Effector CD4-positive, alpha-beta T cell (primary cell): ENCODE data around the gene NIT2.
"Not testable (repeated sequence)": the region's sequence is repeated elsewhere in the genome, so short reads cannot be mapped to it uniquely, and the experiment has no call there.

Source experiments
- DNase-seq: peaks from one replicate; pipeline ENCODE4 v3.0.0-alpha.2; 2020

Gene NIT2

DNA sequence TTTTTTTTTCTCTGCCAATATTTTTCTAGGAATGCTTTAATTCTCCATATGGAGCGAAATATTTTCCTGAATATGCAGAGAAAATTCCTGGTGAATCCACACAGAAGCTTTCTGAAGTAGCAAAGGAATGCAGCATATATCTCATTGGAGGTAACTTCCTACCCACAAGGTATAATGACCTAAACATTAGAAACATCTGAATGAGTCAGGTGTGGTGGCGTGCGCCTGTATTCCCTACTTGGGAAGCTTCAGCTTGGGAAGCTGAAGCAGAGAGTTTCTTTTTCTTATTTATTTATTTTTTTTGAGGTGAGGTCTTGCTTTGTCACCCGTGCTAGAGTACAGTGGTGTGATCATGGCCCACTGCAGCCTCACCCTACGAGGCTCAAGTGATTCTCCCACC is 5.2 kb downstream of the NIT2 start:
- DNase-seq = no peak

DNA sequence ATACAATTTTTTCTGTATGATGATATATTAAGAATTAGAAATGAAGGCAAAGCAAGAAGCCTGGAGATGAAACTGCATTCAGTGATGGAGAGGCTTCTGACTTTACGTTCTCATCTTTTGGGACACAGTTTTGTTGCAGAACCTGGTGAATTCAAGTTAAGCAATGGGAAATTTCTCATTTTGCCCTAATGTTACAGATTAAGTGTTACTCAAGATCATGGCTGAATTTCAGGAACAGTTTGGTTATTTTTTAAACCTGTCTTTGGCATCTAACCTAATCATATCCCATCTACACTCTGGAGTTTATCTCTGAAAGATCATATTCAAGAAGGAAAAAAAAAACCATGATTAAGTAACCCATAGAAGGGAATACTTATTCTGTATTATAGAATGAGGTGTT is 6.0 kb downstream of the NIT2 start:
- no peak for DNase-seq

- DNase-seq = no peak
Measured at GRCh38 chr3:100348727-100349126, 14.2 kb downstream of the NIT2 start.

DNA sequence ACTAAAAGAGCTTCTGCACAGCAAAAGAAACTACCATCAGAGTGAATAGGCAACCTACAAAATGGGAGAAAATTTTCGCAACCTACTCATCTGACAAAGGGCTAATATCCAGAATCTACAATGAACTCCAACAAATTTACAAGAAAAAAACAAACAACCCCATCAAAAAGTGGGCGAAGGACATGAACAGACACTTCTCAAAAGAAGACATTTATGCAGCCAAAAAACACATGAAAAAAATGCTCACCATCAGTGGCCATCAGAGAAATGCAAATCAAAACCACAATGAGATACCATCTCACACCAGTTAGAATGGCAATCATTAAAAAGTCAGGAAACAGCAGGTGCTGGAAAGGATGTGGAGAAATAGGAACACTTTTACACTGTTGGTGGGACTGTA is 17.2 kb downstream of the NIT2 start:
- DNase-seq = not testable (repeated sequence)

DNA sequence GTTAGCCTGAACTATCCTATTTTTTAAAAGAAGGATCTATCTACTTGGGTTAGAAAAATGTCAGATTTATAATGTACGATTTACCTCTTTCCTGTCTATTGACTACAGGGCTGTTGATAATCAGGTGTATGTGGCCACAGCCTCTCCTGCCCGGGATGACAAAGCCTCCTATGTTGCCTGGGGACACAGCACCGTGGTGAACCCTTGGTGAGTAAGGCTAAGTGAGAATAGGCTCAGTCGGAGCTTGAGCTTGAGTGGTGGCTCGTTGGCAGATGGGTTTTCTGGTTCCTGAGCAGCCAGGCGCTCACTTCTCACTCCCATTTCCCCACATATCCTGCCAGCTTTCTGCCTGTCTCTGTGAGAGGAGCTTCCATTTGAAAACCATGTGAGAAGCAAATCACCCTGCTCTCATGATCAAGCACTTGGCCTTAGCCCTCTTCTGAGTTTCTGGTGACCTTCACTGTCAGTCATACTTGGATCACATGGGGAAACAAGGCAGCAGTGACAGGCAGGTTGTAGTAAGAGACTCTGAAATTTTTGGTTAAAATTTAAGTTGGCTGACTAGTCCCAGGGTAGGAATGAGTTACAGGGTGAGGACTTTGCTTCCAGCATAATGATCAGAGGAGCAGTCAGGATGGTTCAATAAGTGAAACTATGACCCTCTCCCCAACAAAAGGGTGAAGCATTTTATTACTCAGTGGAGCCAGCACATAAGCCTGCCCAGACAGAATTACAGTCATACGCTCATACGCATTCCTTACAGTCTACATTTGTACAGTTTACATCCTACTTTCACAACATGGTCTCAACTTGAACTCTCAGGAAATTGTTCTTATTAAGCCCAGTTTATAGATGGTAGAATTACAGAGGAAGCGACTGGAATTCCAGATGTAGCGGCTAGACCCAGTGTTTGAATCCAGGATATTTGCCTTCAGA is 18.0 kb downstream of the NIT2 start:
- no peak for DNase-seq

- DNase-seq = no peak
Measured at GRCh38 chr3:100354850-100355249, 20.3 kb downstream of the NIT2 start.

- no peak for DNase-seq
Measured at GRCh38 chr3:100358413-100358812, 23.9 kb downstream of the NIT2 start.

- no peak for DNase-seq
Measured at GRCh38 chr3:100359035-100359434, 24.5 kb downstream of the NIT2 start.

DNA sequence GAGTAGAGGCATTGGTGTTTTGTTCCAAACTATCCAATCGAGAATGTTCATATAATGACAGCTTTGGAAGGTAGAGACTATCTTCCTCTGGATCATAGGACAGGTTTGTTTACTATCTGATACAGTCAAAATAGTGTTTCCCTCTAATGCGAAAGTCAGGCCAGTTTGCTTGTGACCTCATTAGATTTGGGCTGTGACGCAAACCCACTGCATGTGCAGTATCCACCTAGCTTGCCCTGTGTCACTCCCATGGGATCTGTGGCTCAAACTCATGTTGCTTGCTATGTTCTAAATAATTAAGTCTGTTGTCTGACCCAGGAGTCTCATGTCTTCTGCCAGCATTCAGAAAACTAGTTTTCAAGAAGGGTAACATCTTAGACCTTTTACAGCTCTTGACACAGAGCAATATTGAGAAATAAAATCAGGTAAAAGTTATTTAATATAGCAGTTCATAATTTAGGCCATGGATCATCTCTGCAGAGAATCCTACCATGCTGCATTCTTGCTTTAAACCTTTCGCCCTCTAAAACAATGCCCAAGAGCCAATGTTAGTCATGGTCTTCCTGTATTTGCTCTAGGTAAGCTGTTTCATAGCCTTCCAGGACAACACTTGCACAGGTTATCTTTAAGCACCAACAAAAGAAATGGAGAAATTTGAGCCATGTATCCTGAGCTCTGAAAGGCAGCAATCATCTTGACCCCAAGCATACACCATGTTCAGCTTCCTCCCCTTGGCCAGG is 26.4 kb downstream of the NIT2 start:
- no peak for DNase-seq

DNA sequence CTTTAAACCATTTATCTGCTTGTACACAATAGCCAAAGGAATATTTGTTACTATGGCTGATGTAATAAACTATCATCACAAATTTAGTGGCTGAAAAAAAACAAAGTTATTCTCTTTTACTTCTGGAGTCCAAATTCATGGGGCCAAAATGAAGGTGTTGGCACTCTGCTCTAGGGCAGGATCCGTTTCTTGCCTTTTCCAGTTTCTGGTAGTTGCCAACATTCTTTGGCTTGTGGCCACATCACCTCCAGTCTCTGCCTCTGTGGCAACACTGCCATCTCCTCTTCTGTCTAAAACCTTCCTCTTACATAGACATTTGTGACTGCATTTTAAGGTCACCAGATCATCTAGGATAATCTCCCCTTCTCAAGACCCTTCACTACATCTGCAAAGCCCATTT is 27.3 kb downstream of the NIT2 start:
- DNase-seq = no peak

- no peak for DNase-seq
Measured at GRCh38 chr3:100364421-100364820, 29.9 kb downstream of the NIT2 start.

DNA sequence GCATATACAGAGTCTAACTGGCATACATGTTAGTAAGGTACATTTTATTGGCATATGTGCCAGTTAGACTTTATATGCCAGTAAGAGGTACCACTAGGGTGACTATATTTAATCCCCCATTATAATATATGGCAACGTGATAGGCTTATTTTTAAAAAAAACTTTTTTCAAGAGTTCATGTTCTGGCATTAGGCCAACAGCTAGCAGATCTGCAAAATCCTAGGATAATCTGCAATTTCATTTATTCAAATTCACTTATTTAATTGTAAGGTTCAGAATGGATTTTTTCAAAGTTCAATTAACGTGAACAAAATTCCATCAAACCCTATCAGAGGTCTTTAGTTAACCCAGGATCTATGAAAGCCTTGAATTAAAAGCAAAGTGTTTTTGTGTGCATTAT is 31.9 kb downstream of the NIT2 start:
- DNase-seq = no peak

GRCh38 chr3:100368441-100368840 is 33.9 kb downstream of the NIT2 start:
- no peak for DNase-seq

DNA sequence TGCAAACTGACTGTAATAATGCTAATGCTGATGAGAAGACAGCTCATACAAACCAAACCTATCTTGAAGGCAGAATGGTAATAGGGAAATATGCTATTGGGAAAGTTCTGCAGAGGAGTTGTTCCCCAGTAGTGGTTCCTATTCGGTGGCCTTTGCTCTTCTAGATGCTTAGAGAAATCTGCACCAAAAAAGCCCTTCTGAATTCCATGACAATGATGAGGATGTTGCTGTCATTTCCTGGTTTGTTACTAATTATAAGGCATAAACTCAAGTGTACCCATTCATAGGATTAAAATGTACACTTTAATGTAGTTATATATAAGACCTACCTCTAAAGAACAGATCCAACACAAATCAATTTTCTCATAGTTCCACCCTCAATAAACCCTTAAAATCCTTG is 36.2 kb downstream of the NIT2 start:
- DNase-seq = no peak

DNA sequence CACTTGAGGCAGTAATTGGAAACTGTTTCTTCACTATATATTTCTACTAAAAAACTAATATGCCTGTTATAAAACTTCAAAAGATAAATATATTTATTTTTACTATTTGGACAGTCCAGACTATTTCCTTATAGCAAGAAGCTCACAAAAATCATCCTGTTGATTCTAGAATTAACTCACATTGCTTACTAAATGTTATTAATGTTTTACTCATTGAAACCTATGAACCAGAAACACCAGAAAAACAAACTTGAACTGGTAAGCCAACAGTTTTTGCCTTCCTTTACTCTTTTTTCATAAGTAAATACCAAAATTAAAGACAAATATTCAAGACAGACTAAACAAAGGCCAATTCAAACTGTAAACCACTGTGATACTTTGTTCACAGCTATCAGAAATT is 40.0 kb downstream of the NIT2 start:
- DNase-seq = no peak

GRCh38 chr3:100376301-100376700 is 41.7 kb downstream of the NIT2 start:
- no peak for DNase-seq

DNA sequence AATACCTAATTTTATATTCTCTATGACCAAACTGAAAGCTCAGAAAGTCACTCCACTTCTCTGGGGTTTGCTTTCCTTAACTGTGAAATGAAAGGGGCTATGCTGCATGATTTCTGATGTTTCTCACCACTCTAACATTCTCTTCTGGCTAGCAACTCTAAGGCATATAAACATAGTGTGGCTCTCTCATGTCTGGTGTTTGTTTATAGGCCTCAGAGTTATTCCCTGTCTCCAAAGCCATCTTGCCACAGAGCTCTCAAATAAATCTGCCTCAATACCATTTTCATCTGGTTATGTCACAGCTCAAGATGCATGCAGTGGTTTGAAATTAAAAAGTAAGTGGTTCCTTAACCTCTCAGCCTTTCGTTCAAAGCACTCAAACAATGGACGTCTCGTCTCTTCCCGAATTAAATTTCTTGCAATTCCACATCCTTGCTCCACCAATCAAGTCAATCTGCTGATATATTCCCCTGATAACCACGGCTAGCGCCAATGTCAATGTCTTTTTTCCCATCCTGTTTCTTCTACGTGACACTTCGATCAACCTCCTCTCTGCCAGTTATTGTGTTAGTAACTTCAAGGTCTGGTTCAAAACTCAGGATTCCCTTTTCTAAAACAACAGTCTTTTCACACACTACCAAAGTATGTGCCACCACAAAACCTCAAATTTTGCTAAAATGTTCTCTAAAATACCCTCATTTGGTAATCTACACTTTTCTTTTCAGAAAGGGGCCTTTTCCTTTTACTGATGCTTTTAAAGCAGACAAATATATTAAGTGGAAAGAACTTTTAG is 50.4 kb downstream of the NIT2 start:
- DNase-seq = no peak

DNA sequence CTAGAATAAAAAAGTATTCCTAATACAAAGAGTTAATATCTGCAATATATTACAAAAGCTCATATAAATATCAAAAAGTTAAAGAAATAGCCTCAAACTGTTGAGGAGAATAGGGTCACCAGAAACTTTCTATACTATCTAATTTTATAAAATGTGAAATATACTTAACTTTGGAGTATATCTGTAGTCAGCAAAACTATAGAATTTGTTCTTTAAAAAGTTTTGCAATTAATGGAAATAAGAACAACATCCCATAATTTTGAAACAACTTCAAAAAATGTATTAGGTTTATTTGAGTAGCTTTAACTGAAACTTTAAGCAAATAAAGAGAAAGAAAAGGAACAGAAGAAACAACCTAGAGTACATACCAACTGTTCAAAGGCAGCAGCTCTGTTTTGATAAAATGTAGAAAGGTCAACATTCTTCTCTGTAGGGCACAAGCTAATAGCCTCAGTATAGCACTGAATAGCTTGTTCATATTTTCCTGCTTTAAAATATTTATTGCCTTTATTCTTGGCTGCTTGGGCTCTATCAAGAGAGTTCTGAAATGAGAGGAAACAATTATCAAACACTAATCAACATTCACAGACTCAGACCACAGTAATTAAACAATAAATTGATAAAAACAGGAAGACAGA is 52.0 kb downstream of the NIT2 start:
- no peak for DNase-seq

DNA sequence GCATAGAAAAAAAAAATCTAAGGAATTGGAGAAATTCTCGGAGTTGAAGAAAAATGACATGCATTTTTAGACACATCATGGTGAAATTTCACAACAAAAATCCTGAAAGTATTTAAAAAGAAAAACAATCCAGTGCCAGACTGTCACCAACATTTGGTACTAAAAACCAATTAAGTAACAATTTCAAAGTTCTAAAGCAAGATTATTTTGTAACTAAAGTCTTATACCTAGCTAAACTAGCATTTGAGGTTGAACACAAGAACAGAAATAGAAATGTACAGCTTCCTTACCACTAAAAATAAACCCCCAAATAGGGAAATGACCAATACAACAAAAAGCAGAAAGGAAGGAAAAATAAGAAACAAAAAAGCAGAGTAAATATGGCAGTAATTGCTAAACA is 54.5 kb downstream of the NIT2 start:
- no peak for DNase-seq

DNA sequence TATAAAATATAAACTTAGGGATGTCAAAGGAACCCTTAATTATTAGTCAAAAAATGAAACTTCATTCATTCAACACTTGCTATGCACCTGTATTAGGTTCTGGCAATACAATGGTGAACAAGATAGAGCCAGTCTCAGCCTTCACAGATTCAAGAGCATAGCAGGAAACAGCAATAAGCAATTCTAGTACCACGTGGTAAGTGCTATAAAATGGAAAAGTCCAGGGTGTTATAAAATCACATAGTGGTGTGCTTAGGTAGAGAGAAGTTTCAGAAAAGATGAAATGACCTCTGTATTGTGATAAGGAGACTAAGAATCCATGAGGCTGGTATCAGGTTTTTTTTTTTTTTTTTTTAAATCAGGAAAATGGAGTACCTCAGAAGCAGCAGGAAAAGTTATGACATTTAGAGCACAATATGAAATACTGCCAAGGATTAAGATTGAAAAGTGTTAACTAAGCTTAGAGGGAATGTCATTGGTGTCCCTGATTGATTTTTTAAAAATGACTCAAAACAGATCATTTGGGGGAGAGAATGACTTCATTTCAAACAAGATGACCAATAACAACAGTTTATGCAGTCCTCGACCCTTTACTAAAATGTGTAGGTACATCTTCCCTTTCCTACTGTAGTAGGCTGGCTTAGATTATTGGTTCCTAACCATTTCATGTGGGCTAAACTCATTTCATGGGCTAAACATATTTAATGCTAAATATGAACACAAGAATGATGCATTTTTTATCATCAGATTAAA is 61.3 kb downstream of the NIT2 start:
- DNase-seq = no peak

DNA sequence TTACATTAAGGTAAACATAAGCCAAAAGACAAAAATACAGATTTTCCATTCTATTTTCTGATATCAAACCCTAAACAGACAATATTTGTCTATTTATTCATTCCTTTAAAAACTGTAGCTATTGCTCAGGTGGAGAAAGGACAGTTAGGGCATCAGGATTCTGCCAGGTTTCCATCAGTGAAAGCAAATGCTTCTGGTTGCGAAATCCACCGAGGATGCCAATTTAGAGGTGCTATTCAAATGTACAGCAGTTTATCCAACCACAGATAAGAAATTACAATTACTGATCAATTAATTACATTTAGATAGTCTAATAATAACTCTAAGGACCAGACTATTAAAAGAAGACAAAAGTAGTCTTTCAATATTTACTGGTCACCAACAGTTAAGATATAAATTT is 62.4 kb downstream of the NIT2 start:
- no peak for DNase-seq
